Measurements from ENCODE around the gene HAGHL. TPM values are rescaled to one million over a fixed set of nuclear protein-coding genes. Genes with fewer than 3 reads are reported as not detected.

Gene HAGHL
- polyA plus RNA-seq, 2 of the 4 experiments (the other 2 are of a cell fraction), result 4.4 to 22.0 TPM

DNA sequence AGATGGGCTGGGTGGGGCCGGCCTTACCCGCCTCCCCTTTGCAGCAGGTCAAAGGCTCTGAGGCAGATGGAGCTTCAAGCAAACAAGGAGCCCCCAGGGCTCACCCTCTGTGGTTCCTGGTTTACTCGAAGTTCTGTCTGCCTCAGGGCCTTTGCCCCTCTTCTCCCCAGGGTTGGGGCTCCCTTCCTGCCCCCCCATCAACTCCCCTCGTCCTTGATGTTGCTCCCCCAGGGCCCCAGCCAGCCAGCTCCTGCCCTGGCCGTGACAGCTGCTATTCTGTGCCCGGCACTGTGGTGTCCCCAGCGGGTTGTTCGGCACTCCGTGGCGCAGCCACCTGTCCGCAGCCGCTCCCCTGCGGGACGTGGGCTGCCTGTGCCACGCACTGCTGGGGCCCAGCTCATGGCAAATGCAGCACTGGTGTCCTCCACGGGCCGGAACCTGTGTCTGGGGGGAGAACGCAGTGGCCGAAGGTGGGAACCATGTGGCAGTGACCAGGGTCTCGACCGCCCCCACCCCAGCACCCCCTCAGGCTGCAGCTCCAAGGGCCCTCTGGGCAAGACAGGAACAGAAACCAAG, 16.3 kb upstream of the HAGHL start:
- Histone ChIP-seq H3K4me1 (peaks cover 64% of the 10 kb centered on the region), H3K9me3 (no peaks in the 10 kb centered on the region), H3K4me3 (no peak overlapping the region), H3K27ac (peak overlapping the region; percentile 25 to 99; a peak in 4 of 6 replicates), H3K4me2 (peak overlapping the region; percentile 40; the same call in 1 of the 3 replicates)
- no peak for DNase-seq (ENCODE audit: low read depth in 1 of 2, low spot score in 1 of 2)
- TF ChIP-seq FOXS1 (CRISPR knock-in tag; IDR thresholded peaks at IDR 0.05), result no peak
- no peak for TF ChIP-seq EHMT2 (IDR thresholded peaks at IDR 0.05; ENCODE audit: low read depth)
- TF ChIP-seq, protein P1, sequence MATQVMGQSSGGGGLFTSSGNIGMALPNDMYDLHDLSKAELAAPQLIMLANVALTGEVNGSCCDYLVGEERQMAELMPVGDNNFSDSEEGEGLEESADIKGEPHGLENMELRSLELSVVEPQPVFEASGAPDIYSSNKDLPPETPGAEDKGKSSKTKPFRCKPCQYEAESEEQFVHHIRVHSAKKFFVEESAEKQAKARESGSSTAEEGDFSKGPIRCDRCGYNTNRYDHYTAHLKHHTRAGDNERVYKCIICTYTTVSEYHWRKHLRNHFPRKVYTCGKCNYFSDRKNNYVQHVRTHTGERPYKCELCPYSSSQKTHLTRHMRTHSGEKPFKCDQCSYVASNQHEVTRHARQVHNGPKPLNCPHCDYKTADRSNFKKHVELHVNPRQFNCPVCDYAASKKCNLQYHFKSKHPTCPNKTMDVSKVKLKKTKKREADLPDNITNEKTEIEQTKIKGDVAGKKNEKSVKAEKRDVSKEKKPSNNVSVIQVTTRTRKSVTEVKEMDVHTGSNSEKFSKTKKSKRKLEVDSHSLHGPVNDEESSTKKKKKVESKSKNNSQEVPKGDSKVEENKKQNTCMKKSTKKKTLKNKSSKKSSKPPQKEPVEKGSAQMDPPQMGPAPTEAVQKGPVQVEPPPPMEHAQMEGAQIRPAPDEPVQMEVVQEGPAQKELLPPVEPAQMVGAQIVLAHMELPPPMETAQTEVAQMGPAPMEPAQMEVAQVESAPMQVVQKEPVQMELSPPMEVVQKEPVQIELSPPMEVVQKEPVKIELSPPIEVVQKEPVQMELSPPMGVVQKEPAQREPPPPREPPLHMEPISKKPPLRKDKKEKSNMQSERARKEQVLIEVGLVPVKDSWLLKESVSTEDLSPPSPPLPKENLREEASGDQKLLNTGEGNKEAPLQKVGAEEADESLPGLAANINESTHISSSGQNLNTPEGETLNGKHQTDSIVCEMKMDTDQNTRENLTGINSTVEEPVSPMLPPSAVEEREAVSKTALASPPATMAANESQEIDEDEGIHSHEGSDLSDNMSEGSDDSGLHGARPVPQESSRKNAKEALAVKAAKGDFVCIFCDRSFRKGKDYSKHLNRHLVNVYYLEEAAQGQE (IDR thresholded peaks at IDR 0.05), result no peak
- TF ChIP-seq, protein P2, sequence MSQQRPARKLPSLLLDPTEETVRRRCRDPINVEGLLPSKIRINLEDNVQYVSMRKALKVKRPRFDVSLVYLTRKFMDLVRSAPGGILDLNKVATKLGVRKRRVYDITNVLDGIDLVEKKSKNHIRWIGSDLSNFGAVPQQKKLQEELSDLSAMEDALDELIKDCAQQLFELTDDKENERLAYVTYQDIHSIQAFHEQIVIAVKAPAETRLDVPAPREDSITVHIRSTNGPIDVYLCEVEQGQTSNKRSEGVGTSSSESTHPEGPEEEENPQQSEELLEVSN (IDR thresholded peaks at IDR 0.05; ENCODE audit: borderline replicate concordance, low read depth), result no peak
- no peak for TF ChIP-seq HEYL (CRISPR knock-in tag; IDR thresholded peaks at IDR 0.05)
- TF ChIP-seq EP300 (IDR thresholded peaks at IDR 0.05), result no peak
- no peak for TF ChIP-seq SMC3 (IDR thresholded peaks at IDR 0.05)
- TF ChIP-seq ELK1 (IDR thresholded peaks at IDR 0.05; ENCODE audit: low read depth, low read length), result no peak
- ChIA-PET CTCF (interaction anchor here (0.7 to 25.1 kb wide), 14 partner anchors 8 to 345 kb away, joined by 3 to 656 read pairs (median 8); partner anchors contain the start of genes ANTKMT, CCDC78, CHTF18 and CIAO3), POLR2A (interaction anchor here (1.3 to 1.5 kb wide), 2 partner anchors 9 to 11 kb away, joined by 4 to 7 read pairs; no protein-coding TSS in a partner anchor)
- no peak for ATAC-seq
- no peak for FAIRE-seq
- 81% methylated on average over 17 of the region's 21 CpGs for WGBS (ENCODE audit: missing lambda C conversion rate)

DNA sequence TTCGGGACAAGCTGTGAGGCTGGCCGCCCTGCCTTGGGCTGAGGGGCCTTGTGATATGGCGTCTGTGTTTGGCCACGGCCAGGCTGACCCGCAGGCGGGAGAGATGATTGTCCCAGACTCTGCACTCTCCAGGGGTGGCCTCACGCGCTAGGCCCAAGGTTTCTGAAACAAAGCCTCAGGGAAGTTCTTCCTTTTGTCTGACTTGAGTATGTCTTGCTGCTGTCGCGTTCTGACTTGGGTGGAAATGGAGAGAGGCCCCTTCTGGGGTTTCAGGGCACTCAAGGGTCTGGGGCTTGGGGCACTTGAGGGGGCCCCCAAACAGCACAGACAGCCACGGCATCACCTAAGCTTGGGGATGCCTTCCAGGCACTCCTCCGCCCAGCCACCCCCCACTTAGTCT, 15.8 kb upstream of the HAGHL start:
- TF ChIP-seq HDAC2 (IDR thresholded peaks at IDR 0.05) (no peak; the same call in 1 of the 2 replicates), KDM1A (IDR thresholded peaks at IDR 0.05; ENCODE audit: low read depth) (peak; percentile 72; the same call in 1 of the 2 replicates), HES2 (IDR thresholded peaks at IDR 0.05) (no peak), ESRRA (IDR thresholded peaks at IDR 0.05; ENCODE audit: borderline replicate concordance, low read length) (no peak), ZSCAN20 (CRISPR knock-in tag; IDR thresholded peaks at IDR 0.05) (no peak), MAZ (IDR thresholded peaks at IDR 0.05; ENCODE audit: borderline replicate concordance, low read depth, low read length) (no peak), PHF8 (IDR thresholded peaks at IDR 0.05; ENCODE audit: borderline replicate concordance, low read depth) (no peak)
- FAIRE-seq, result no peak
- ATAC-seq, result no peak
- 63% methylated on average over 12 of the region's 12 CpGs for WGBS (ENCODE audit: missing lambda C conversion rate)
- no peak for DNase-seq (ENCODE audit: low read depth in 1 of 2, low spot score in 1 of 2)
- Histone ChIP-seq H3K4me3 (no peak overlapping the region), H3K4me1 (peaks cover 62% of the 10 kb centered on the region), H3K27ac (peak overlapping the region; percentile 86 to 99; a peak in 5 of 6 replicates), H3K9me3 (no peaks in the 10 kb centered on the region), H3K4me2 (peak overlapping the region; percentile 70)
- CTCF ChIA-PET, result interaction anchor here (0.7 to 25.1 kb wide), 12 partner anchors 9 to 345 kb away, joined by 3 to 656 read pairs (median 10); partner anchors contain the start of genes ANTKMT, CCDC78, CHTF18 and CIAO3
- POLR2A ChIA-PET, result no interaction called here
